IMR-90 (cell line): Measurements from ENCODE around the gene PPIC. TPM values are rescaled to one million over a fixed set of nuclear protein-coding genes. Genes with fewer than 3 reads are reported as not detected.

Experiments used
- ATAC-seq: fragments of 200-7000 bp; cut with Tn5 transposase; 2 replicates; pipeline ENCODE4 v1.9.1; 2020; ENCODE audit warnings: low read depth, mild to moderate bottlenecking, moderate library complexity
- BruUV-seq: library from RNA; stranded (reverse); fragments of 400-500 nt; replicated peaks from 2 replicates; lab custom pipeline; 2021; lab: Mats Ljungman, UMichigan
- CTCF ChIA-PET: fragments of 300-600 bp; formaldehyde crosslinking; extraction: SDS; loops from one replicate; lab custom pipeline; 2021; ENCODE audit warnings: antibody characterized with exemption; lab: Yijun Ruan, JAX
- POLR2A ChIA-PET: fragments of 300-600 bp; sonication (Branson Sonifier 250); formaldehyde crosslinking; loops from one replicate; lab custom pipeline; 2022; ENCODE audit warnings: antibody characterized with exemption; ENCODE audit not compliant: unreplicated experiment; lab: Charles Lee
- DNase-seq: peaks from one replicate; pipeline ENCODE4 v3.0.0; 2013
- H2AFZ ChIP-seq: replicated peaks from 2 replicates; pipeline ENCODE3; 2013; ENCODE audit warnings: low read length, mild to moderate bottlenecking; ENCODE audit not compliant: poor library complexity
- H2AK5ac ChIP-seq: 2 replicates; pipeline ENCODE4 v1.6.1; 2013; ENCODE audit warnings: low read depth, low read length, inconsistent platforms
- H2AK9ac ChIP-seq: replicated peaks from 2 replicates; pipeline ENCODE3; 2013; ENCODE audit warnings: mild to moderate bottlenecking, low read depth, low read length, moderate library complexity; ENCODE audit not compliant: poor library complexity
- H2BK120ac ChIP-seq: 2 replicates; pipeline ENCODE4 v1.6.1; 2013; ENCODE audit warnings: low read depth, low read length, inconsistent platforms
- H2BK15ac ChIP-seq: 3 replicates; pipeline ENCODE4 v1.6.1; 2013; ENCODE audit warnings: low read depth, low read length, inconsistent platforms
- H2BK20ac ChIP-seq: 2 replicates; pipeline ENCODE4 v1.6.1; 2013; ENCODE audit warnings: low read depth, mild to moderate bottlenecking, inconsistent platforms, low read length, moderate library complexity
- H2BK5ac ChIP-seq: 2 replicates; pipeline ENCODE4 v1.6.1; 2013; ENCODE audit warnings: mild to moderate bottlenecking, low read depth, low read length, inconsistent platforms; ENCODE audit not compliant: poor library complexity, severe bottlenecking
- H3K14ac ChIP-seq: replicated peaks from 2 replicates; pipeline ENCODE4 v1.6.1; 2013; ENCODE audit warnings: low read depth, low read length, inconsistent platforms
- H3K18ac ChIP-seq: 2 replicates; pipeline ENCODE4 v1.6.1; 2013; ENCODE audit warnings: low read depth, low read length, control low read depth
- H3K23ac ChIP-seq: 2 replicates; pipeline ENCODE4 v1.6.1; 2013; ENCODE audit warnings: low read depth, low read length, inconsistent platforms
- H3K27ac ChIP-seq: 2 replicates; pipeline ENCODE4 v1.5.1; 2013; ENCODE audit warnings: mild to moderate bottlenecking, control low read depth, low read length; ENCODE audit not compliant: insufficient read depth
- H3K27me3 ChIP-seq: 2 replicates; pipeline ENCODE4 v1.6.1; 2013; ENCODE audit warnings: low read length; ENCODE audit not compliant: control insufficient read depth, insufficient read depth
- H3K36me3 ChIP-seq: 2 replicates; pipeline ENCODE4 v1.6.1; 2013; ENCODE audit warnings: low read length, mixed read lengths; ENCODE audit not compliant: control insufficient read depth, insufficient read depth
- H3K4ac ChIP-seq: 2 replicates; pipeline ENCODE4 v1.6.1; 2013; ENCODE audit warnings: low read depth, low read length, inconsistent platforms
- H3K4me1 ChIP-seq: 2 replicates; pipeline ENCODE4 v1.6.1; 2013; ENCODE audit warnings: low read length, mixed read lengths; ENCODE audit not compliant: control insufficient read depth, insufficient read depth
- H3K4me2 ChIP-seq: 2 replicates; pipeline ENCODE4 v1.6.1; 2013; ENCODE audit warnings: low read depth, mild to moderate bottlenecking, control low read depth, low read length, moderate library complexity
- H3K4me3 ChIP-seq: 2 replicates; pipeline ENCODE4 v1.5.1; 2013; ENCODE audit warnings: low read depth, mild to moderate bottlenecking, control low read depth, low read length, moderate library complexity; ENCODE audit not compliant: insufficient read depth
- H3K56ac ChIP-seq: 2 replicates; pipeline ENCODE4 v1.6.1; 2013; ENCODE audit warnings: low read length, inconsistent platforms; ENCODE audit not compliant: insufficient read depth; ENCODE audit errors: extremely low read depth
- H3K79me1 ChIP-seq, 2 experiments: 2 replicates each; pipeline ENCODE4 v1.6.1; 2013; ENCODE audit warnings: low read length in 2 of 2, inconsistent platforms in 1 of 2, low read depth in 1 of 2
- H3K9ac ChIP-seq: 2 replicates; pipeline ENCODE4 v1.6.1; 2013; ENCODE audit warnings: low read depth, low read length, control low read depth
- H3K9me1 ChIP-seq: 2 replicates; pipeline ENCODE4 v1.6.1; 2013; ENCODE audit warnings: low read length, inconsistent platforms; ENCODE audit not compliant: insufficient read depth
- H3K9me3 ChIP-seq: 2 replicates; pipeline ENCODE4 v1.6.1; 2013; ENCODE audit warnings: low read length; ENCODE audit not compliant: control insufficient read depth, insufficient read depth
- H4K20me1 ChIP-seq: 2 replicates; pipeline ENCODE4 v1.6.1; 2013; ENCODE audit warnings: low read length, inconsistent platforms; ENCODE audit not compliant: insufficient read depth
- H4K5ac ChIP-seq: 2 replicates; pipeline ENCODE4 v1.6.1; 2013; ENCODE audit warnings: mild to moderate bottlenecking, low read depth, low read length, control low read depth
- H4K8ac ChIP-seq, 2 experiments: 2 replicates each; pipeline ENCODE4 v1.6.1; 2013; ENCODE audit warnings: low read depth in 2 of 2, low read length in 2 of 2, control low read depth in 1 of 2, inconsistent platforms in 1 of 2
- H4K91ac ChIP-seq: 2 replicates; pipeline ENCODE4 v1.6.1; 2013; ENCODE audit warnings: low read depth, low read length, inconsistent platforms; ENCODE audit not compliant: insufficient read depth
- BHLHE40 ChIP-seq: fragments of 150-350 bp; IDR thresholded peaks from 2 replicates; pipeline ENCODE4 v1.6.1; 2016; ENCODE audit warnings: mild to moderate bottlenecking, low read depth, low read length
- CEBPB ChIP-seq: IDR thresholded peaks from 2 replicates; pipeline ENCODE4 v1.6.1; 2012; ENCODE audit warnings: low read depth, low read length, improper control_type of control experiment
- CHD1 ChIP-seq: IDR thresholded peaks from 2 replicates; pipeline ENCODE4 v1.6.1; 2012; ENCODE audit warnings: low read depth, low read length, improper control_type of control experiment
- ELK1 ChIP-seq: fragments of 150-350 bp; IDR thresholded peaks from 2 replicates; pipeline ENCODE4 v1.6.1; 2016; ENCODE audit warnings: low read depth, mild to moderate bottlenecking, low read length, moderate library complexity, borderline replicate concordance
- FOS ChIP-seq: fragments of 150-350 bp; IDR thresholded peaks from 2 replicates; pipeline ENCODE4 v1.6.1; 2016; ENCODE audit warnings: low read depth, low read length
- MAFK ChIP-seq: IDR thresholded peaks from 2 replicates; pipeline ENCODE4 v1.6.1; 2012; ENCODE audit warnings: low read depth, low read length, improper control_type of control experiment
- MAZ ChIP-seq: IDR thresholded peaks from 2 replicates; pipeline ENCODE4 v1.6.1; 2012; ENCODE audit warnings: low read depth, mild to moderate bottlenecking, low read length, improper control_type of control experiment, moderate library complexity, borderline replicate concordance
- MXI1 ChIP-seq: IDR thresholded peaks from 2 replicates; pipeline ENCODE4 v1.6.1; 2012; ENCODE audit warnings: low read depth, mild to moderate bottlenecking, low read length, moderate library complexity, borderline replicate concordance
- NFE2L2 ChIP-seq: fragments of 150-350 bp; IDR thresholded peaks from 2 replicates; pipeline ENCODE4 v1.6.1; 2016; ENCODE audit warnings: low read depth, mild to moderate bottlenecking, low read length
- POLR2A ChIP-seq: IDR thresholded peaks from 2 replicates; pipeline ENCODE4 v1.6.1; 2012; ENCODE audit warnings: mild to moderate bottlenecking, low read depth, low read length
- RAD21 ChIP-seq: IDR thresholded peaks from 2 replicates; pipeline ENCODE4 v1.6.1; 2012; ENCODE audit warnings: low read length, improper control_type of control experiment
- RCOR1 ChIP-seq: IDR thresholded peaks from 2 replicates; pipeline ENCODE4 v1.6.1; 2012; ENCODE audit warnings: mild to moderate bottlenecking, low read length, improper control_type of control experiment; ENCODE audit not compliant: insufficient replicate concordance
- RFX5 ChIP-seq: IDR thresholded peaks from 2 replicates; pipeline ENCODE4 v1.8.0; 2012; ENCODE audit warnings: low read depth, mild to moderate bottlenecking, low read length, moderate library complexity
- SMC3 ChIP-seq: fragments of 150-350 bp; IDR thresholded peaks from 2 replicates; pipeline ENCODE4 v1.6.1; 2016; ENCODE audit warnings: low read depth, mild to moderate bottlenecking, antibody characterized with exemption, low read length, moderate library complexity
- USF2 ChIP-seq: fragments of 150-350 bp; IDR thresholded peaks from 2 replicates; pipeline ENCODE4 v1.6.1; 2017; ENCODE audit warnings: mild to moderate bottlenecking, antibody characterized with exemption, low read length, low read depth
- WGBS, 2 experiments: methylation state at CpG; one replicate each; pipeline versions ENCODE4 v1.1.5 to v1.1.7; 2013; ENCODE audit warnings: missing lambda C conversion rate in 2 of 2; ENCODE audit not compliant: insufficient read length in 1 of 2; ENCODE audit errors: extremely low coverage in 2 of 2; 5-methylcytosine and 5-hydroxymethylcytosine counted together
- dilution Hi-C: fragments of 300-500 bp; cut with HindIII; formaldehyde crosslinking; loops from one replicate; pipeline ENCODE4 v1.14.3; 2018; ENCODE audit warnings: low sequenced_read_pairs; ENCODE audit not compliant: unreplicated experiment
- in situ Hi-C: fragments of 300-500 bp; cut with MboI; formaldehyde crosslinking; loops from 3 replicates; pipeline ENCODE4 v1.14.3; 2019; ENCODE audit warnings: low sequenced_read_pairs, inconsistent platforms, mixed read lengths
- intact Hi-C: fragments of 100-400 bp; cut with micrococcal nuclease; formaldehyde crosslinking; loops from 2 replicates; pipeline ENCODE4 v1.10.0; 2022
- polyA plus RNA-seq, 3 experiments: library from polyadenylated mRNA; depleted of rRNA; stranded (reverse); fragments of >200 nt; gene quantifications; 2 replicates each; pipeline ENCODE4 v1.2.3, GENCODE V29; 2012; ENCODE audit warnings: low replicate concordance in 1 of 3
- total RNA-seq: library from RNA; depleted of rRNA; stranded (reverse); fragments of >200 nt; gene quantifications from 2 replicates; pipeline ENCODE4 v1.2.3, GENCODE V29; 2012
- TF ChIP-seq, protein P1 (sequence below): conservative IDR thresholded peaks from 2 replicates; pipeline ENCODE4 v1.5.1; 2012; ENCODE audit warnings: mild to moderate bottlenecking, low read depth, low read length, improper control_type of control experiment

Gene PPIC
- total and polyA plus RNA-seq, 2 of the 4 experiments (the other 2 are of a cell fraction) = 20.6 to 45.6 TPM

GRCh38 chr5:122997294-122997693 is 39.2 kb downstream of the PPIC start:
- H3K9me3 ChIP-seq = no peaks in the 10 kb centered on the region
- no peaks in the 10 kb centered on the region for H3K79me1 ChIP-seq
- intact Hi-C loops (no loop called here), dilution Hi-C loops (no loop called here), in situ Hi-C loops (no loop called here)
- no peaks in the 10 kb centered on the region for H3K36me3 ChIP-seq
- H3K27me3 ChIP-seq = no peaks in the 10 kb centered on the region
- H3K9me1 ChIP-seq = no peaks in the 10 kb centered on the region
- ChIA-PET POLR2A (no interaction called here), CTCF (no interaction called here)
- no peak overlapping the region for H3K18ac ChIP-seq
- no peak overlapping the region for H4K5ac ChIP-seq
- H3K4me1 ChIP-seq = no peaks in the 10 kb centered on the region
- no peak overlapping the region for H2BK15ac ChIP-seq
- WGBS, 2 experiments = no CpG with 5 or more reads among the region's 7 CpGs
- H3K9ac ChIP-seq = no peak overlapping the region
- H4K20me1 ChIP-seq = no peaks in the 10 kb centered on the region
- H2BK20ac ChIP-seq = no peak overlapping the region
- no peak overlapping the region for H2BK5ac ChIP-seq
- no peak overlapping the region for H3K23ac ChIP-seq
- no TSS peak for BruUV-seq
- H2AK9ac ChIP-seq = no peak overlapping the region
- no peak overlapping the region for H3K14ac ChIP-seq
- no peak overlapping the region for H3K56ac ChIP-seq
- no peak overlapping the region for H3K27ac ChIP-seq
- H3K4ac ChIP-seq = no peak overlapping the region
- no peak overlapping the region for H4K8ac ChIP-seq
- TF ChIP-seq USF2 (no peak), MAFK (no peak), CEBPB (no peak), BHLHE40 (no peak), NFE2L2 (no peak), SMC3 (no peak), FOS (no peak), ELK1 (no peak), MXI1 (no peak), MAZ (no peak), POLR2A (no peak), RCOR1 (no peak), RFX5 (no peak), RAD21 (no peak), CHD1 (no peak)
- TF ChIP-seq, protein P1, sequence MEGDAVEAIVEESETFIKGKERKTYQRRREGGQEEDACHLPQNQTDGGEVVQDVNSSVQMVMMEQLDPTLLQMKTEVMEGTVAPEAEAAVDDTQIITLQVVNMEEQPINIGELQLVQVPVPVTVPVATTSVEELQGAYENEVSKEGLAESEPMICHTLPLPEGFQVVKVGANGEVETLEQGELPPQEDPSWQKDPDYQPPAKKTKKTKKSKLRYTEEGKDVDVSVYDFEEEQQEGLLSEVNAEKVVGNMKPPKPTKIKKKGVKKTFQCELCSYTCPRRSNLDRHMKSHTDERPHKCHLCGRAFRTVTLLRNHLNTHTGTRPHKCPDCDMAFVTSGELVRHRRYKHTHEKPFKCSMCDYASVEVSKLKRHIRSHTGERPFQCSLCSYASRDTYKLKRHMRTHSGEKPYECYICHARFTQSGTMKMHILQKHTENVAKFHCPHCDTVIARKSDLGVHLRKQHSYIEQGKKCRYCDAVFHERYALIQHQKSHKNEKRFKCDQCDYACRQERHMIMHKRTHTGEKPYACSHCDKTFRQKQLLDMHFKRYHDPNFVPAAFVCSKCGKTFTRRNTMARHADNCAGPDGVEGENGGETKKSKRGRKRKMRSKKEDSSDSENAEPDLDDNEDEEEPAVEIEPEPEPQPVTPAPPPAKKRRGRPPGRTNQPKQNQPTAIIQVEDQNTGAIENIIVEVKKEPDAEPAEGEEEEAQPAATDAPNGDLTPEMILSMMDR = no peak
- ATAC-seq = no peak
- H4K91ac ChIP-seq = no peak overlapping the region
- H2AFZ ChIP-seq = no peak overlapping the region
- no peak overlapping the region for H2BK120ac ChIP-seq
- DNase-seq = no peak
- no peak overlapping the region for H3K4me3 ChIP-seq
- H3K4me2 ChIP-seq = no peak overlapping the region
- H2AK5ac ChIP-seq = no peak overlapping the region
